Germinal center (tissue), 1 donor: ENCODE results near the gene MIB2.
A peak's percentile ranks its signal among the peaks of the same experiment; 100 is the strongest.
"Not testable (repeated sequence)": the region's sequence is repeated elsewhere in the genome, so short reads cannot be mapped to it uniquely, and the experiment has no call there.

ENCODE experiments used
- DNase-seq: peaks from one replicate; pipeline ENCODE4 v3.0.0; 2012; ENCODE audit warnings: mixed read lengths, low spot score

The MIB2 gene

GRCh38 chr1:1648265-1648664, 33.0 kb downstream of the MIB2 start:
- not testable (repeated sequence) for DNase-seq

- DNase-seq: peak; percentile 97
These were observed 43.6 kb downstream of the MIB2 start, which contains the start of gene CDK11B for GRCh38 chr1:1658583-1659549. Gene CDK11B, minus strand, starts transcription at chr1:1659004. Its CDS starts 1,519 bp downstream, at chr1:1657485.

- DNase-seq: not testable (repeated sequence)
These were observed 47.1 kb downstream of the MIB2 start for GRCh38 chr1:1662392-1662791.

- not testable (repeated sequence) for DNase-seq
These were observed 47.7 kb downstream of the MIB2 start for GRCh38 chr1:1662830-1663560.

GRCh38 chr1:1664318-1664717, 49.0 kb downstream of the MIB2 start:
- DNase-seq: not testable (repeated sequence)

- no peak for DNase-seq
These were observed 49.9 kb downstream of the MIB2 start for GRCh38 chr1:1664941-1665814.

GRCh38 chr1:1665815-1666251, 50.5 kb downstream of the MIB2 start:
- no peak for DNase-seq

GRCh38 chr1:1666526-1666925, 51.2 kb downstream of the MIB2 start:
- DNase-seq: no peak

GRCh38 chr1:1669468-1670440, 54.5 kb downstream of the MIB2 start:
- DNase-seq: no peak

GRCh38 chr1:1670866-1671265, 55.6 kb downstream of the MIB2 start:
- no peak for DNase-seq

GRCh38 chr1:1671365-1672119, 56.2 kb downstream of the MIB2 start:
- no peak for DNase-seq

GRCh38 chr1:1672181-1672965, 57.1 kb downstream of the MIB2 start:
- no peak for DNase-seq

- not testable (repeated sequence) for DNase-seq
These were observed 59.5 kb downstream of the MIB2 start for GRCh38 chr1:1674806-1675205.

- DNase-seq: not testable (repeated sequence)
These were observed 59.9 kb downstream of the MIB2 start for GRCh38 chr1:1675218-1675617.

- DNase-seq: not testable (repeated sequence)
These were observed 60.8 kb downstream of the MIB2 start for GRCh38 chr1:1676087-1676486.

GRCh38 chr1:1677718-1678580, 62.6 kb downstream of the MIB2 start:
- DNase-seq: peak; percentile 82

GRCh38 chr1:1678581-1679380, 63.5 kb downstream of the MIB2 start:
- DNase-seq: peak; percentile 42
